ENCODE data around the gene TAOK1.

DNA sequence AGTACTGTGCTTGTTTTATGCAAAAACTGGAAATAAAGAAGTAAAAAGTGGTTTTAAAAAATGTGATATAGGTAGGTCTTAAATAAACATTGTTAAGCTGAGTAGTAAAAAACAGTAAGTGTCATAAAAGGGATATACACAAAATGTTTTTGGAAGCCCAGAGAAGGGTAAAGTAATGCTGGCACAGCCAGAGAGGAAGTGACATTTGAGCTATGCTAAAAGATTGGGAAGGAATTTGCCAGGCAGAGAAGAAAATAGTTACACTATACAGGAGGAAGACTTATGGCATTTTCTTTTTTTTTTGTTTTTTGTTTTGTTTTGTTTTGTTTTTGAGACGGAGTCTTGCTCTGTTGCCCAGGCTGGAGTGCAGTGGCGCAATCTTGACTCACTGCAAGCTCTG, 40.8 kb upstream of the TAOK1 start:
- TF ChIP-seq, protein P1, sequence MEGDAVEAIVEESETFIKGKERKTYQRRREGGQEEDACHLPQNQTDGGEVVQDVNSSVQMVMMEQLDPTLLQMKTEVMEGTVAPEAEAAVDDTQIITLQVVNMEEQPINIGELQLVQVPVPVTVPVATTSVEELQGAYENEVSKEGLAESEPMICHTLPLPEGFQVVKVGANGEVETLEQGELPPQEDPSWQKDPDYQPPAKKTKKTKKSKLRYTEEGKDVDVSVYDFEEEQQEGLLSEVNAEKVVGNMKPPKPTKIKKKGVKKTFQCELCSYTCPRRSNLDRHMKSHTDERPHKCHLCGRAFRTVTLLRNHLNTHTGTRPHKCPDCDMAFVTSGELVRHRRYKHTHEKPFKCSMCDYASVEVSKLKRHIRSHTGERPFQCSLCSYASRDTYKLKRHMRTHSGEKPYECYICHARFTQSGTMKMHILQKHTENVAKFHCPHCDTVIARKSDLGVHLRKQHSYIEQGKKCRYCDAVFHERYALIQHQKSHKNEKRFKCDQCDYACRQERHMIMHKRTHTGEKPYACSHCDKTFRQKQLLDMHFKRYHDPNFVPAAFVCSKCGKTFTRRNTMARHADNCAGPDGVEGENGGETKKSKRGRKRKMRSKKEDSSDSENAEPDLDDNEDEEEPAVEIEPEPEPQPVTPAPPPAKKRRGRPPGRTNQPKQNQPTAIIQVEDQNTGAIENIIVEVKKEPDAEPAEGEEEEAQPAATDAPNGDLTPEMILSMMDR (IDR thresholded peaks at IDR 0.05): no peak
- no peak for TF ChIP-seq POLR2A (IDR thresholded peaks at IDR 0.05)

Measured in adrenal gland (tissue), 5 donors.